GM12892 (cell line): ENCODE data around the gene NFKB1. TPM values are rescaled to one million over a fixed set of nuclear protein-coding genes. Genes with fewer than 3 reads are reported as not detected.

Experiments
- DNase-seq: peaks from one replicate; pipeline ENCODE4 v3.0.0; 2011; ENCODE audit not compliant: insufficient read length
- FAIRE-seq: peaks from 2 replicates; lab custom pipeline; 2011; peaks lifted over from hg19 to GRCh38; lab: Jason Lieb, UNC
- POLR2A ChIP-seq: IDR thresholded peaks from 2 replicates; pipeline ENCODE4 v1.6.1; 2011; ENCODE audit warnings: low read depth, low read length, control low read depth
- POLR2AphosphoS5 ChIP-seq: IDR thresholded peaks from 2 replicates; pipeline ENCODE4 v1.6.1; 2011; ENCODE audit warnings: low read depth, low read length, control low read depth
- TAF1 ChIP-seq: IDR thresholded peaks from 2 replicates; pipeline ENCODE4 v1.6.1; 2011; ENCODE audit warnings: low read depth, mild to moderate bottlenecking, control low read depth, low read length, borderline replicate concordance
- polyA plus RNA-seq: library from polyadenylated mRNA; unstranded; fragments of >200 nt; gene quantifications from one replicate; pipeline ENCODE4 v1.2.1, GENCODE V29; 2012; ENCODE audit warnings: missing spikeins, inconsistent platforms; ENCODE audit not compliant: missing spikeins

Gene NFKB1, protein sequence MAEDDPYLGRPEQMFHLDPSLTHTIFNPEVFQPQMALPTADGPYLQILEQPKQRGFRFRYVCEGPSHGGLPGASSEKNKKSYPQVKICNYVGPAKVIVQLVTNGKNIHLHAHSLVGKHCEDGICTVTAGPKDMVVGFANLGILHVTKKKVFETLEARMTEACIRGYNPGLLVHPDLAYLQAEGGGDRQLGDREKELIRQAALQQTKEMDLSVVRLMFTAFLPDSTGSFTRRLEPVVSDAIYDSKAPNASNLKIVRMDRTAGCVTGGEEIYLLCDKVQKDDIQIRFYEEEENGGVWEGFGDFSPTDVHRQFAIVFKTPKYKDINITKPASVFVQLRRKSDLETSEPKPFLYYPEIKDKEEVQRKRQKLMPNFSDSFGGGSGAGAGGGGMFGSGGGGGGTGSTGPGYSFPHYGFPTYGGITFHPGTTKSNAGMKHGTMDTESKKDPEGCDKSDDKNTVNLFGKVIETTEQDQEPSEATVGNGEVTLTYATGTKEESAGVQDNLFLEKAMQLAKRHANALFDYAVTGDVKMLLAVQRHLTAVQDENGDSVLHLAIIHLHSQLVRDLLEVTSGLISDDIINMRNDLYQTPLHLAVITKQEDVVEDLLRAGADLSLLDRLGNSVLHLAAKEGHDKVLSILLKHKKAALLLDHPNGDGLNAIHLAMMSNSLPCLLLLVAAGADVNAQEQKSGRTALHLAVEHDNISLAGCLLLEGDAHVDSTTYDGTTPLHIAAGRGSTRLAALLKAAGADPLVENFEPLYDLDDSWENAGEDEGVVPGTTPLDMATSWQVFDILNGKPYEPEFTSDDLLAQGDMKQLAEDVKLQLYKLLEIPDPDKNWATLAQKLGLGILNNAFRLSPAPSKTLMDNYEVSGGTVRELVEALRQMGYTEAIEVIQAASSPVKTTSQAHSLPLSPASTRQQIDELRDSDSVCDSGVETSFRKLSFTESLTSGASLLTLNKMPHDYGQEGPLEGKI
- polyA plus RNA-seq: 46.8 TPM

DNA sequence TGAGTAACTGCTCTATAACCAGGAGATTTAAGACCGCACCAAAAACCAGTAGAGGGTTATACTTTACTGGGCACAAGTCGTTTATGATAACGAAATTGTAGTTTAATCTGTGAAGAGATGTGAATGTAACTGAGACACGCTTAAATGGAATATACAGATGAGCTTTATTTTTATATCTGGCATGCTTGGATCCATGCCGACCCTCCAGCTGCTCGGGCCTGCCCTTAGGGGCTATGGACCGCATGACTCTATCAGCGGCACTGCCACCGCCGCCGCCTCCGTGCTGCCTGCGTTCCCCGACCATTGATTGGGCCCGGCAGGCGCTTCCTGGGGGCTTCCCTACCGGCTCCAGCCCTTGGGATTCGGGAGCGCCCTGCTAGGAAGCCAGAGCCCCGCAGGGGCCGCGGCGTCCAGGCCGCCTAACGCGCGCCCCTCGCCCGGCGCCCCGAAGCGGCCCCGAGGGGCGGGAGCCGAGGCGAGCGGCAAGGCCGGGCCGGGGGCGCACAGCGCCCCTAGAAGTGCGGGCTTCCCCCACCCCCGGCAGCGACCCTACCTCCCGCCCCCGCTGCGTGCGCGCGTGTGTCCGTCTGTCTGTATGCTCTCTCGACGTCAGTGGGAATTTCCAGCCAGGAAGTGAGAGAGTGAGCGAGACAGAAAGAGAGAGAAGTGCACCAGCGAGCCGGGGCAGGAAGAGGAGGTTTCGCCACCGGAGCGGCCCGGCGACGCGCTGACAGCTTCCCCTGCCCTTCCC is at the start of gene NFKB1:
NFKB1 (plus strand) TSS at position 664 of the 751 bp plus-strand sequence. CDS start 24,160 bp downstream, outside the sequence.
- FAIRE-seq (peak; percentile 90), DNase-seq (peak; percentile 38)
- peak; percentile 68 for TF ChIP-seq POLR2AphosphoS5
- TF ChIP-seq POLR2A: peak; percentile 92
- TF ChIP-seq TAF1: peak; percentile 82

DNA sequence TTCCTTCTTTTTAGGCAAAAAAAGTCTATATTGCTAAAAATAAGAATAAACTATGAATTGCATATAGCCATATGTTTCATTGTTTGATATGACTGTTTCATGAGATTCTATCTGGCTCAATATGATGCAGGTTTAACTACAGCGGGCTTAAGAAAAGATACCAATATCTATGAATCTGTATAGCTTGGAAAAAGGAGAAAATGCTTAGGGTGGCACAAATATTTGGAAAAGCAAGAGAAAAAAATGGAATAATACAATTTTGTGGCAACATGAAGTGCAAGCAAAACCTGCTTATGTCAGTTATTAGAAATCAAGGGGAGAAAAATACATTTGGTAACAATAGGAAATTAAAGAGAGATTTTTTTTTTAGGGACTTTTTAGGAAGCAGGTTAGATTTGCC is 48.3 kb upstream of the NFKB1 start:
- no peak for FAIRE-seq
- TF ChIP-seq TAF1: no peak
- no peak for TF ChIP-seq POLR2A
- no peak for TF ChIP-seq POLR2AphosphoS5
- no peak for DNase-seq

DNA sequence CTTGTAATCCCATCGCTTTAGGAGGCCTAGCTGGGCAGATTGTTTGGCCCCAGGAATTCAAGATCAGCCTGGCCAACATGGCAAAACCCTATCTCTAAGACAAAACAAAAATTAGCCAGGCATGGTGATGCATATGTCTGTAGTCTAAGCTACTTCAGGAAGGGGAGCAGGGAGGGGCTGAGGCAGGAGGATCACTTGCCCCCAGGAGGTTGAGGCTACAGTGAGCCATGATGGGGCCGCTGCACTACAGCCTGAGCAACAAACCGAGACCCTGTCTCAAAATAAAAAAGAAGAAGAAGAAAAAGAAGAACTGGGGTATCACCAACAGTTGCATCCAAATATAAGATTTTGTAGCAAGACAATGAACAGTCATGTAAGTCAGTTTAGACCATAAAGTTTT is 47.3 kb upstream of the NFKB1 start:
- DNase-seq (no peak), FAIRE-seq (no peak)
- TF ChIP-seq POLR2A: no peak
- TF ChIP-seq TAF1: no peak
- TF ChIP-seq POLR2AphosphoS5: no peak

DNA sequence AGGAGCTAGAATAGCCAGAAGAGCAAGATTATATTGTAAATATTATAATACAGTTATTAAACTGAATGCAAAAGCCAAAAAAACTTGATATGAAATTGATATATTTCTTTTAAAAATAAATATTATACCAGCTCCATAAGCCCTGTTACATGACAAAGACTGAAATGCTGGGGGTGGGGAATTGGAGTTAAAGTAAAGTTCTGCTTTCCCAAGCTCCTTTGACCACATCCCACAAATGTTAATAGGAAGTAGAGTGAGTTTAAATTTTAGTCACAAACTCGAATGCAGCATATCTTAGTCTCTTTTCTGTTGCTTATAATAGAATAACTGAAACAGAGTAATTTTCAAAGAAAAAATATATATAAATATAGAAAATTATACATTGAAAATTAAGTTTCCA is 46.9 kb upstream of the NFKB1 start:
- DNase-seq (no peak), FAIRE-seq (no peak)
- TF ChIP-seq POLR2A: no peak
- no peak for TF ChIP-seq TAF1
- TF ChIP-seq POLR2AphosphoS5: no peak

DNA sequence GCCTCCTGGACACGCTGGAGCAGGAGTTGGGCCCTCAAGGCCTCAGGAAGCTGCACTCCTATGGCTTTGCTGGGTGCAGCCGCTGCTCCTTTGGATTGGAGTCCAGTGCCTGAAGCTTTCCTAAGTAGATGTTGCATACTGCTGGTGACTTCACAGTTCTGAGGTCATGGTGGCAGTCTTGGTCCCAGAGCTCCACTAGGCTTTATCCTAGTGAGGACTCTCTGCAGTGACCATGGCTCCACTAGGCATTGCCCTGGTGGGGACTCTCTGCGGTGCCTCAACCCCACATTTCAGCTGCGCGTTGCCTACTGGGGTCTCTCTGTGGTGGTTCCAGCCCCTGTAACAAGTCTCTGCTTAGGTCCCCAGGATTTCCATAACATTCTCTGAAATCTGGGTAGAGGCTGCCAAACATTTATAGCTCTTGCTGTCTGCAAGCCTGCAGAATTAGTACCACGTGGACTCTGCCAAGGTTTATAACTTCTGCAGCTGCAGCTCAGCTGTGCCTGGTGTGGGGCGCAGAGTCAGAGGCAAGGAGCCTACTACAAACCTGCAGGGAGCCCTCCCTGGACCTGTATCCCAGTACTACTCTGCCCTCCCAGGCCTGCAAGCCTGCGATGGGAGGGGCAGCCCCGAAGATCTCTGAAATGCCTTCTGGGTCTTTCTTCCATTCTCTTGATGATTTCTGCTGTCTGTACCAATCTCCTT is 46.0 kb upstream of the NFKB1 start:
- no peak for TF ChIP-seq POLR2AphosphoS5
- TF ChIP-seq TAF1: no peak
- no peak for TF ChIP-seq POLR2A
- no peak for DNase-seq
- FAIRE-seq: no peak

DNA sequence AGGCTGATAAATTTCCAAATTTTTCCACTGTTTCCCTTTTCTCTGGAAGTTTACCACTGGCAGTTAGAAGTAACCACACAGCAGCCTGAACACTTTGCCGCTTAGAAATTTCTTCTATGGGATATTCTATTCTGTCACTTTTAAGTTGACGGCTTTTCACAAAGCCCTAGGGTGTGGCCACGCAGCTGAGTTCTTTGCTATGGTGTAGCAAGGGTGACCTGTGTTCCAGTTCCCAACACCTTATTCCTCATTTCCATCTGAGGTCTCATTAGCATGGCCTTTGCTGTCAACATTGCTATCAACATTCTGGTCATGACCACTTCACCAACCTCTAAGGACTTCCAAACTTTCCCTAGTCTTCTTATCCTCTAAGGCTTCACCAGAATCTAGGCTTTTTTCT is 45.4 kb upstream of the NFKB1 start:
- DNase-seq: no peak
- FAIRE-seq: no peak
- no peak for TF ChIP-seq TAF1
- no peak for TF ChIP-seq POLR2AphosphoS5
- no peak for TF ChIP-seq POLR2A

DNA sequence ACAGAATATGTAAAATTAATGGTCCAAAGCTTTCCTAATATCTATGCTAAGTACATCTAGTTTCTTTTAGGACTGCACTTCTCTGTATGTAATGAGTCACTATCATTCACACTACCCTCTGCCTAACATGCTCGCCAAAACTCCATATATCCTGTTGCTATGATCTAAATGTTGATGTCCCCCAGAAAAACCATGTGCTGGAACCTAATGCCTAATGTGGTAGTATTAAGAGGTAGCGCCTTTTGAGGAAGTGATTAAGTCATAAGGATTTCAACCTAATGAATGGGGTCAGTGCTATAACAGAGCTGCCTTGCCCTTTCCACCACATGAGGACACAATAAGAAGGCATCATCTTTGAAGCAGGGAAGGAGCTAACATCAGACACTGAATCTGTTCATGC is 34.9 kb upstream of the NFKB1 start:
- FAIRE-seq (no peak), DNase-seq (no peak)
- TF ChIP-seq POLR2AphosphoS5: no peak

DNA sequence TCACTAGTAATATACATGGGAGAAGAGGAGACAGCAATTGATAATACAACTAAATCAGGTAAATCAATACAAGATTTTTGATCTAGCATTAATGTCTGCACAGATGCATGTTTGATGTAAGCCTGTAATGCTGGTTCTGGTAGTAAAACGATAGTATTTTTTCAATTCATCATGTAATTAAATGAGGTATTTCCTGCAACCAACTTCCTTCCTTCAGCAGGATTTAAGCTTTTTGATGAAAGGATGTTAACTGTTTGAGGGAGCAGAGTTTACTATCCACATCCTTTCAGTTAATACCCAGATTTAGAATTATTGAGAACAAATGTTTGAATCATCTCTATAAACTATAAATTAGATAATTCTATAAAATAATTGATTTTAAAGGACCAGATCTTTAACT is 31.4 kb upstream of the NFKB1 start:
- TF ChIP-seq POLR2AphosphoS5 (no peak), TAF1 (no peak), POLR2A (no peak)
- peak; percentile 21 for FAIRE-seq
- DNase-seq: no peak

DNA sequence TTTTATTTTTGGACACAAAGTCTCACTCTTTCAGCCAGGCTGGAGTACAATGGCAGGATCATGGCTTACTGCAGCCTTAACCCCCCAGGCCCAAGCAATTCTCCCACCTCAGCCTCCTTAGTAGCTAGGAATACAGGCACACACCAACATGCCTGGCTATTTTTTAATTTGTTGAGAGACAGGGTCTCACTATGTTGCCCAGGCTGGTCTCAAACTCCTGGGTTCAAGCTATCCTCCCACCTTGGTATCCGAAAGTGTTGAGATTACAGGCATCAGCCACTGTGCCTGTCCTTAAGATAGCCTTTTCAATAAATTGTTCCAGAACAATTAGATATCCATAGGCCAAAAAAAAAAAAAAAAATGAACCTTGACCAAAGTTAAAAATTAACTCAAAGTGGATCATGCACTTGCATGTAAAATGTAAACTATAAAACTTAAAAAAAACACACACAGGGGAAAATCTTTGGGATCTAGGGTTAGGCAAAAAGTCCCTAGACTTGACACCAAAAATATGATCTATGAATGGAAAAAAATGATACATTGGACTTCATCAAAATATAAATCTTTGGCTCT is 28.6 kb upstream of the NFKB1 start:
- FAIRE-seq (no peak), DNase-seq (no peak)
- no peak for TF ChIP-seq TAF1
- TF ChIP-seq POLR2A: no peak
- TF ChIP-seq POLR2AphosphoS5: no peak

DNA sequence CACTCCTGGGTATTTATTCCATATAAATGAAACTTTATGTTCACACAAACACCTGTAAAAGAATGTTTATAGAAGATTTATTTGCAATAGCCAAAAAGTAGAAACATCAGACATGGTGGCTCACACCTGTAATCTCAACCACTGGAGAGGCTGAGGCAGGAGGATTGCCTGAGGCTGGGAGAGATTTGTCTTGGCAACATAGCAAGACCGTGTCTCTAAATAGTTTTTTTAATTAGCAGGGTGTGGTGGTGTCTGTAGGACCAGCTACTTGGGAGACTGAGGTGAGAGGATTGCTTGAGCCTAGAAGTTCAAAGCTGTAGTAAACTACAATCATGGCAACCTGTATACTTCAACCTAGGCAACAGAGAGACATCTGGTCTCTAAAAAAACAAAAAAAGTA is 27.7 kb upstream of the NFKB1 start:
- DNase-seq (no peak), FAIRE-seq (no peak)
- no peak for TF ChIP-seq POLR2A
- no peak for TF ChIP-seq TAF1
- no peak for TF ChIP-seq POLR2AphosphoS5
